ENCODE data around the gene ATXN1L. TPM values are rescaled to one million over a fixed set of nuclear protein-coding genes. Genes with fewer than 3 reads are reported as not detected.
"Not testable (repeated sequence)": the region's sequence is repeated elsewhere in the genome, so short reads cannot be mapped to it uniquely, and the experiment has no call there.

Gene ATXN1L
- total RNA-seq, 1 donor from 2014 or later: 10.6 TPM

DNA sequence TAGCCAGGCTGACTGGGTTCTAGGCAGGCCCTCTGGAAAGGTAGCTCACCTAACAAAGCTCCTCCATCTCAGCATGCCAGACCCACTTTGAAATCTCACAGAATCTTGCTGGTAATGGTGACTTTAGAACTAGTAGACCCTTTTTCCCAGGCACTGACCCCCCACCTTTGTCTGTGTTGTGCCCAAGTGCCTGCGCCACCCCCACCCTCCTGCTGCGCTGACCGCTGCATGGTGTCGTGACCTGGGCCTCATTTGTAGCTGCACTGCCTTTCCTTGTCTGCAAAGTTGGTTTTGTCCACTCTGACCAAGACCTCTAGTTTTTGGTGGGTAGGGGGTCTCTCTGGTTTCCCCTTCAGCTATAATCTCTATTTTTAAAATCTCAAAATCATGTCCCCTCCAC lies 6.8 kb downstream of the ATXN1L start:
- DNase-seq (ENCODE audit: low read depth): no peak

DNA sequence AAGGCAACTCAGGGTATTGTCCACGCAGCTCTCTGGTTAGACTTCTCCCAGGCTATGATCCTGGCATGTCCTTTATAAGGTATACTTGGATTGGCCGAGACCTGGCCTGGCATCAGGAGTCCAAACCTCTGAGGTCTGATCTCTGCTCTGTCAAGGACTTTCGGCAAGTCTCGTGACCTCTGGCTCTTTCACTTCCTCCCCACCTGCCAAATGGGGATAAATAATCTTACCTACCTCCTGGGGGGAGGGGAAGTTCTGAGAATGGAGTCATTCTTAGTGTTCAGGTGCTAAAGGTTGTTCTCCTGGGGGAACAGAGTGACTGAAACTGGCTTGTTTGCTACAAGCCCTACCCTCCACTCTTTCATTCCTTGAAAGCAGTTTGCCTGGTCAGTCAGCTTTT lies 7.6 kb downstream of the ATXN1L start:
- no peak for DNase-seq (ENCODE audit: low read depth)

DNA sequence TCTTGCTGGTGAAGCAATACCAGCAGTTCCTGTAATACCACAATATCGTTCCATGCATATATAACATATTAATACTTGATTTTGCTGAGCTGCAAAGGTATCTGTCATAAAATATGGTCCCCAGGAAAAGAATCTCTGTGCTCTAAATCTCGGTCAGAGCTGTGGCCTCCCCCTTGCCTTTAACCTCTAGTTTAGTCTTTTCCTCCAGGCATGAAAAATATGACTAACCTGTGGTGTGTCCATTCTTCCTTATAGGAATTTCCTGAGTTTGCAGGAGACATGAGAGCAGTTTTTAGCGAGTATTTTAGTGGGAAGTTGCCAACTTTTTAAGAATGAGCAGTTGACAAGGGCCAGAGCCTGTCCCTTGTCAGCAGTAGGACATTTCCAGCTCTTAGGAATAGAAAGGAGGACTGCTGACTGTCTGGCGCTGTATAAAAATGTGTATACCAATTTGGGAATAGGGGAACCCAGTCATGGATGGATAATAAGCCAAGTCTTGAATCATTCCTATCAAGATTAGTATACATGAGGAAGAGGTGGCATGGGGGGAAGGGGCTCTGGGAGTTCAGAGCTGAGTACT lies 8.7 kb downstream of the ATXN1L start:
- DNase-seq (ENCODE audit: low read depth): no peak

DNA sequence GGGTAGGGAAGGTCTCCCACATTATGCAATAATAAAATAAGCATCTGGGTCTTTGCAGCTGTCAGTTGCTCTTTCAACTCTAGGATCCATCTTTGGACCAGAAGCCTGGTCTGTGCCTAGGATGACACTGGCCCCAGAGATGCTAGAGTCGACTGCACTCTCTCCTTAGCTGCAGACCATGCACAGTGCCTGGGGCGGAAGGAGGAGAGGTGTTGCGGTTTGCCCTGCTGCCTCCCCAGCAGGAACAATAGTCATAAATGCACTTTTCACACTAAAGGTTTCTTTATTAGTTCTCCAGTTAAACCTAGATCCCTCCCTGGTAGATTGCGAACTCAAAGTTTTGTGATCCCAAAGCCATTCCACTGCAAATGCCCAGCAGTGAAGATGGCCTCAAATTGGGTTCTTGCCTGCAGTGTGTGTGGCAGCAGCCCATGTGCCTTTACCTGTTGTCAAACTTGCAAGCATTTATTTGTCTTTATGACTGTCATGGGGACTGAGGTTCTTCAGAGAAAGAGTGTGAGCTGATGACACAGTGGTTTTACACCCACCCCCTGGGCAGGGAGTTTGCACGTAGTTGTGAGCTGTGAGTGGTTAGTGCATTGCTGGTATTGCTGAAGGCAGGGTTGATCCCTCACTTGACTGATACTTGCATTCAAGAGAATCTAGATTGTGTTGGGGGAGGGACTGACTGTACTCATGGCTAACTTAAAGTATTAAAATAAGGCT lies 10.3 kb downstream of the ATXN1L start:
- DNase-seq (ENCODE audit: low read depth): no peak

DNA sequence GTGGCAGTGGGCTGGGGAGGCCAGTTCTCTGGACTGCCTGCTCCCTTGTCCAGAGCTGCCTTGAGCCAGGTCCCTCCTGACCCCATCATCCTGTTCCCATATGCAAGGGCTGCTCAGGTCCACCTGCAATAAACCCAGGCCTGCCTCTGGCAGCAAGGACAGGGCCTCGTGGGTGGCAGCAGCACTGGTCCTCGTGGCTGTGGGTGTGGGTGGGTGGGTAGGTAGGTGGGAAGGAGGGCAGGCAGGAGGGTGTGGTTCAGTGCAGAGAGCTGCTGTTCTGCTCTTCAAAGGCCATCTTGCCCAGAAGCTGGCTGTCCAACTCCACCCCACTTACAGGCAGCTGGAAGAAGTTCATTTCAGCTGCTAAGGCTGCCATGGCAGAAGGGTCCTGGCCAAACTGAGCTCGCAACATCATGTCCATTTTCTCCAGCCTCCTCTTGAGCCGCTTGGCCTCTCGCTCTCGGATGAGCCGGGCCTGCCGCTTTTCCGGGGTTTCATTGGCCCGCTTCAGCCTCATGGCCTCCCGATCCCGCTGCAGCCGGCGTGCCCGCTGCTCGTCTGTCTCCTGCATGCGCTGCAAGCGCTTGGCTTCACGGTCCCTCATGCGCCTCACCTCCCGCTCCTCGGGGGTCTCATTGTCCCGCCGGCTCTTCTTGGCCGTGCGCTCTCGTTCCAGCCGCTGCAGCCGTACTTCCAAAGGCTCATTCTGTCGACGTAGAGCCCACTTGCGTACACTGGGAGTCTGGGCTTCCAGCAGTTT lies 14.2 kb downstream of the ATXN1L start:
- no peak for DNase-seq (ENCODE audit: low read depth)

DNA sequence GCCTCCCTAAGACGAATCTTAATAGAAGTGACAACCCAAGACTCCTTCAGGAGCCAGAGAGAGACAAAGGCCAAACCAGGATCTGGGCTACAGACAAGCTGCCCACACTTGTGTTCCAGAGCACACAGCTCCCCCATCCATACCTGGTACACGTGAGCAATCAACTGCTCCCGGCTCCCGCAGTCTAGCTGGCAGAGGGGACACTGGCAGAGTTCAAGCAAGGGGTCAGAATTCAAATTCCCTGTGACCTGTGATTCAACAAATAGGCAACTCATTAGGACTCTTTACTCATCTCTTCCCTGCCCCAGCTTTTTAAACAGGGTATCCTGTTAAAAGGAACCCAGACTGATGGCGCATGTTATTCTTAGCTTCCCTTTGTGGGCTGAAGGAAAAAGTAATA lies 18.2 kb downstream of the ATXN1L start:
- no peak for DNase-seq (ENCODE audit: low read depth)

DNA sequence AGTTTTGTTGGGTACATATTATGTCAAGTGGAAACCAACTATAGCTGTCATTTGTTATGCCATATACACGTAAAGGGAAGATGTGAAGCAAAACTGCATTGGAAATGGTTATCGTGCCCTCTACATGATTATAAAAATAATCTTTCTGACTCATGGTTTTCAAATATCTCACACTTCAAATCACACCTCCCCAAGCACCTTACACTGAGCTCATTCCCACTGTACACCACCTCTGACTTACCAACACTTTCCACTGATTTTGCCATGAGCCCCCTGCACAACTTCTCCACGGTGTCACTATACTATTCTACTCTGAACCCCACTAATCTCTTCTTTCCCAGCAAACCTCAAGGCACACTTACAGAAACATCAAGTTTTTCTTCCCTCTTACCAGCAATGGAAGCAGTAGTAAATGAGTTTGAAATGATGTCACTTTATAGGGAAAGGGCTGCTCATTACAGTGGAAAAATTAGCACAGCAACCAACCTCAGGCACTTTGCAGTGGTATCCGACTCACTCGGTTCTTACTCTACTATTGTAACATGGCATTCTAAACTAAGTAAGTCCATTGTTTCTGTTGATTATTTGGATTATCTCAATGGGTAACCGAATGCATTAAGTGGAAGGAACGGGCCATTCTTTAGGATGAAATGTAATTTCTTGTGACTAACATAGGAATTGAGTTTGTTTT lies 19.5 kb downstream of the ATXN1L start:
- no peak for DNase-seq (ENCODE audit: low read depth)

DNA sequence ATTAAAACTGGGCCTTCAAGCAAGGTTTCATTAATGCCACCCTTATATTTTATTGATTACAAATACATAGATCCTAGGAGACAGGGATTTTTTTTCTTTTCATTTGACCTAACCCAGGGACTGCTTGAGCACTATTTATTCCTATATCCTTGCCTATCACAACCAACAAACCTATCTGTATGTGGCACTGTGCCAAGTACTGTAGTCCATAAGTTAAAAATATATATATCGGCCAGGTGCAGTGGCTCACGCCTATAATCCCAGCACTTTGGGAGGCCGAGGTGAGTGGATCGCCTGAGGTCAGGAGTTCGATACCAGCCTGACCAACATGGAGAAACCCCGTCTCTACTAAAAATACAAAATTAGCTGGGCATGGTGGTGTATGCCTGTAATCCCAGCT lies 21.4 kb downstream of the ATXN1L start:
- not testable (repeated sequence) for DNase-seq (ENCODE audit: low read depth)

DNA sequence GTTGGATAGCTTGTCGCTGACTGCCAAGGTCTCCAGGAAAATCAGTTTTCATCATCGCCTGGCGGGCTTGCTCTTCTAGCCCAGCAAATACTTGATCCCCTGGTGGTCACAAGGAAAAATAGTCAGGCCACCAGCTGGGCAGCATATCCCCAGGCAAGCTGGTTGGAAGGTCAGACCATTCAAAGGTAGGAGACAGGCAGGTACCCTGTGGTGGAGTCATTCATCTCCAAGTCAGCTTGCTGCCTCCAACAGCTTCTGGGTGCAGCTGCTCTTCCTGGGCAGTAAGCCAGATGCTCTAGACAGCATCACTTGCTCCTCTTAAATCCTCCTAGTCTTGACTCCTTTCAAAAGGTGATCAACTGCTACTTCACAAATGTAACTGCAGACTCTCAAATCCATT lies 22.2 kb downstream of the ATXN1L start:
- peak; percentile 71 for DNase-seq (ENCODE audit: low read depth)

DNA sequence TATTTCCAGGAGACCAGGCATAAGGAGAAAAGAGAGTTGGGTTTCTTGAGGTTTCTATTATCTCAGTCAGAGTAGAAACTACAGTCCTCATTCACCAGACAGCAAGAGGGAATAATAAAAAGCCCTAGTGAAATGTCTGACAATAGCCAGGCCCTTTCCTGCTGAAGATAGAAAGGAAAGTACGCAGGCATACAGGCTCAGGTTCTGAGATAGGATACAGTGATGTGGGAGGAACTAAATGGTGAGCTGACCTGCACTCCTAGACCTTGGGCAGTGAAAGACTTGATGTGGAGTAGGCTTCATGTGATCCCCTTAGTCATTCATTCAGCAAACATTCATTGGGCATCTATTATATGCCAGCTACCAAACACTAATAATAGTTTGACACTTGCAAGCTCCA lies 23.3 kb downstream of the ATXN1L start:
- DNase-seq (ENCODE audit: low read depth): no peak

DNA sequence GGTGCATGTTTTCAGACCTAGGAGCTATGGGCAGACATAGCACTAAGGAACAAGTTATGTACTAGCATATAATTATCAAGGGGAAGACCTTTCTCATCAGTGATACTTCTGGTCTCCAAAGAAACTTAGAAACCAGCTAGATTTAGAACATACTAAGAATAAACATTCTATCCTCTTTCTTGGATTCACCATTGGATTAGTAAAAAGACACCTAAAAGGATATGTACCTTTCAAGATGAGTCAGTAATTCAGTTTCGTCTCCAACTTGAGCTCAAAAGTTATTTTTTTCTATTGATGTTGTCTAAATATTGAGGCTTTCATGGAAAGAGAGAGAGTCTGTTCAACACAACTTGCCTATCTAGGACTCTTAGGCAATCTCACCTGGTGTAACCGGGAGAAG lies 25.0 kb downstream of the ATXN1L start:
- DNase-seq (ENCODE audit: low read depth): no peak

DNA sequence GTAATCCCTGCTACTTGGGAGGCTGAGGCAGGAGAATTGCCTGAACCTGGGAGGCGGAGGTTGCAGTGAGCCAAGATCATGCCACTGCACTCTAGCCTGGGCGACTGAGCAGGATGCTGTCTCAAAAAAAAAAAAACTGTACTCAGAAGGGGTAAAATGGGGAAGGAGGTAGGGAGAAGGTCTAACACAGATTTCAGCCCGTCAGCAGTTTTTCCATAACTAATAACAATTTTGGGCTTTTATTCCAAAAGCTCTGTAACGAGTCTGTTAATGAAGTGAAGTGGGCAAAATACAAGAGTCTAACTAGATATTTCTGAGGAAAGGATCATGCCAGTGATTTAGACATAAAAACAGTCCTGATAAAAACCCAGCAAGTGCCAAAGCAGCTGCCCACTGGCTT lies 27.4 kb downstream of the ATXN1L start:
- DNase-seq (ENCODE audit: low read depth): no peak

DNA sequence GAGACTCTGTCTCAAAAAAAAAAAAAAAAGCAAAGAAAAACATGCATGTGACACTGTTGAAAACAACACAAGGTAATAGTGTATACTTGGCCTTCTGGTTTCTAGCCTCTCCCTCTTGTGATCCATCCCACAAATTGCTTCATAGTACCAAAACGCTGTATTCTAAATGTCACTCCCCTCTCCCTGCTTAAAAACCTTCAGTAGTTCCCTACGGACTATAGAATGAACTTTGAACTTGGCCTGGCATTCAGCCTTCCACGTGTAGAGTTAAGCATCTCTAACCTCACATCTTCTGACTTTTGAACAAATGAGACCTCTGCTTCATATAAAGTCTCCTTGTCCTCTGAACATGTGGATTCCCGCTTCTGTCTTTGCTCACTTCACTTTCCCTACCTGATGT lies 33.1 kb downstream of the ATXN1L start:
- DNase-seq (ENCODE audit: low read depth): no peak

DNA sequence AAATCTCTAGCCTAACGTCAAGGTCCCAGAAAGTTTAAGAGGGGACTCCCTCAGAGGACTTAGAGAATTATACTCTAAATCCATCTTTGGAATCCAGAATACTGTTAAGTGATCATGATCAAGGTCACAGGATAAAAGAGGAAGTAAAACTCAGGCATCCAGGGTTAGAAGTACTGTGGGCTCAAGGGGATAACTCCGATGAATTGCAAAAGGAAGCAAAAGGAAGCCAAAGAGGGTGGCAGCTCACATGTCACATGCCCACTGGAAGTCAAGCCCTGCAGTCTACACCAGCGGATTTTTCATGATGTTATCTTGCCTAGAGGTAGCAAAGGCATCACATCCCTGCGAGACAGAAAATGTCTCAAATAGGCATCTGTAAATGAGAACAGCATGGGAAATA lies 34.4 kb downstream of the ATXN1L start:
- no peak for DNase-seq (ENCODE audit: low read depth)

DNA sequence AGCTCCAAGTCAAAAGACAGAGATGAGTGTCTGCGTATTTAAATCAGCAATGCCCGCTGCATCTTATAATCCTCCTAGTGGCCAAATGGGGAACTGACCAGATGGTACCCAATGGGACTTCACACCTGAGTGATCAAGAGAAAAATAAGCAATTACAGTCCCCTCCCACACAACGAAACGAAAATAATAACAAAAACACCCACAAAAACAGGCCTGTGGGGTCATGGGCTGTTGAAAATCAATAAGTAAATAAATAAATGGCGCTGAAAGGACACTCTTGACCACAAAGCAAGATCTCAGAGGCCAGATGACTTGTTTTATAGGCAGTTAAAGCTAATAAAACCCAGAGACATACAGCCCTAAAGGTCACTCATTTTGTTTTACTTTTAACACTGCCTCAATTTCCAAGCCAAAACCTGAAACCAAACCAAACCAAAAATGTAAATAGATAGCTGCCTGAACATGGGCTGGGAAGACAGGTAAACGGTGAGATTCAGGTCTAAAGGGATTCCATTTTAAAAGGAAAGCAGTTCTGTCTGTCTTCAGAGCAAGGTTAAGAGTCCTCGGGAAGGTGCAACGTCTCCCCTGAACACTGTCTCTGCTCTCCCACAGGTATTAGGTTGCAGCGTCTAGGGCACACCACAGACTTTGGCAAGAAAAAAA lies 36.9 kb downstream of the ATXN1L start:
- peak; percentile 80 for DNase-seq (ENCODE audit: low read depth)

DNA sequence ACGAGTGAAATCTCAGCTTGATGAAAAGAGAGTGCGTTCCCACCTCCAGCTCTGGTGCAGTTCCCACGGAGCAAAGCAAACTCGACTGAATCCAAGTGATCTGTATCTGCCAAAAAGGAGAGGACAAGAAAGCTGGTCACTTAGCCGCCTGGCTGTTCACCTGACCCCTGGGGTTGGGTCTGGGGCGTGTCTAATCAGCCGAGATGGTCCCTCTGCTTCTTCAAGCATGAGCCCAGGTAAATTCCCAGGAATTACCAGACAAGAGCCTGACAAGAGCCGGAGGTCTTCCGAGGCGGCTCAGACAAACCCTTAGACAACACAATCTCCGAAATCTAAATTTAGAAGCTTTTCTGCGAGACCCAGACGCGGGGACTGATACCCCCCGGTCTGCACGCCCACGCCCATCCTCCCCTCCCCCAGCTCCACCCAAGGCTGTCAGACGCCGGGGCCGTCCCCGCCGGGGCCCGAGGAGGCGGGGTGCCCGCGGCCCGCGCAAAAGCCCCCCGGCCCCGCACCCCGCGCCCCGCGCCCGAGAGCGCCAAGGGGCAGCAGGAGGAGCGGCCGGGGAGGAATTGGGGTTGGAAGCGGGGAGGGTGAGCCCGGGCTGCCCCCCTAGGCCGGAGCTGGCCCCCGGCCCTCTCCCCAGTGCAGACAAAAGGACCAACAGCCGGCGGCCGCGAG lies 37.5 kb downstream of the ATXN1L start:
- DNase-seq (ENCODE audit: low read depth): peak; percentile 22

DNA sequence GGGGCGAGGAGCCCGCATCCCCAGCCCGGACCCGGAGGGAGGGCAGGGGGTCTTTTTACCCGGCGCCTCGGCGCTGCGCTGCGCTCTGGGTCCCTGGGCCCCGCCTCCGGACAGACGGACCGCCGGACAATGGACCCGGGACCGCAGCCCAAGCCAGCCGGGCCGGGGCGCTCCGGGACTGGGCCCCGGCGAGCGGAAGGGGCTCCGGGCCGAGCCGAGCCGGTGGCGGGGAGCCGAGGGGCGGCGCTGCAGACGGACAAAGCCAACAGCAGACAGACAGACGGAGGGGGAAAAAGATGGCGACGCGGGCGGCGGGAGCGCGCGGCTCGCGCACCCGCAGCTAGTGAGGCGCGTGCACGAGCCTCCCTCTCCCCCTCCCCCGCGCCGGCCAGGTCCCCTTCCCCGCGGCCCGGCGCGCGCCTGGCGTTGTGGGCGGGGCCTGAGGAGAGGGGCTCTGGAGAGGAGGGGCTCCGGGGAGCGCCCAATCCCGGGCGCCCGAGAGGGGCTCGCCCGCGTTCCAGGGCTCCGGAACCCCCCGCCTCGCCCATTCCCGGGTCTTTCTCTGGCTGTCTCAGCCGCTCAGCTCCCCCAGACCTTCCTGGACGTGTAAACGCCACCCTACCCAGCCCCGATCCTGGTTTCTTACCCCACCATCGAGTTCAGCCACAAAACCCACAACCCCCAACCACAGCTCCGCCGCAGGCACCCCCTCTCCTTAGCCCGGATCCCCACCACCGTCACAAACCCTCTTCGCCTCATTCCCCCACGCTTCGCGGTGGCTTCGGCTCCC lies 38.3 kb downstream of the ATXN1L start, which contains the start of gene ZNF821:
TSS of gene ZNF821 (minus strand) at position 334 of the 790 bp plus-strand sequence. CDS start 4,236 bp downstream, outside the sequence.
- DNase-seq (ENCODE audit: low read depth): peak; percentile 78

DNA sequence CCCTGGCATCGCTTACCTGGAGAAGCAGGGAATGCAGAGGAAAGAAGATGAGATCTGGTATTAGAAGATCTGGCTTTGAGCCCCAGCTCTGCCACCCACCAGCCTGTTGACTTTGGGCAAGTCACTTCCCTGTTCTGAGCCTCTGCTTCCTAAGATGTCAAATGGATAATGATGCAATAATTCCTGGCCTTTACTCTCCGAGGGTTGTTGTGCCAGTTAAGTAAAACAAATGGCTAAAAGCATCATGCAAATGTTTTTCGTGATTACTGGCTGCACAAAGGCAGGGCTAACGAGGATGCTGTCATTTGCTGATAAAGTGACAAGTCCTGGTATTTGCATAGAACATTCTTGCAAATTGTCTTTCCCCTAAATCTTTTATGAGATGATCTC lies 39.5 kb downstream of the ATXN1L start:
- no peak for DNase-seq (ENCODE audit: low read depth)

DNA sequence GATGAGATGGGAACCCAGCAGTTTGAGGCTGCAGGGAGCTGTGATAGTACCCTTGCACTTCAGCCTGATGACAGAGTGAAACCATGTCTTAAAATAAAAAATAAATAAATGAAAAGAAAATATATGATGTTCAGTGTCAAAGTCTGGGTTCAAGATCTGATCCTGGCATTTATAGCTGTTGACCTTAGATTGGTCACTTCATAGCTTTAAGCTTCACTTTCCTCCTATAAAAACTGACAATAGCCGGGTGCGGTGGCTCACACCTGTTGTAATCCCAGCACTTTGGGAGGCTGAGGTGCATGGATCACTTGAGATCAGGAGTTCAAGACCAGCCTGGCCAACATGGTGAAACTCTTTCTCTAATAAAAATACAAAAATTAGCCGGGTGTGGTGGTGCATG lies 43.4 kb downstream of the ATXN1L start:
- DNase-seq (ENCODE audit: low read depth): no peak

DNA sequence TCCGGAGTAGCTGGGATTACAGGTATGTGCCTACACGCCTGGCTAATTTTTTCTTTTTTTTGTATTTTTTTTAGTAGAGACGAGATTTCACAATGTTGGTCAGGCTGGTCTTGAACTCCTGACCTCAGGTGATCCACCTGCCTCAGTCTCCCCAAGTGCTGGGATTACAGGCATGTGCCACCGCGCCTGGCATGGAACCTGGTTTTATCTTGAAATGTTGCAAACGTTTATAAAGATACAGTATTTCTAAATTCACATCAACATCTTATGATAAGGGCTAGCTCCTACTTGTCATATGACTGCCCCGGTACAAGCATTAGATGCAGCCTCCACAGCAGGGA lies 48.1 kb downstream of the ATXN1L start:
- no peak for DNase-seq (ENCODE audit: low read depth)

All from myocyte (in vitro differentiated cells).